IMR-90 (cell line): ENCODE measurements around the gene DDA1. TPM values are rescaled to one million over a fixed set of nuclear protein-coding genes. Genes with fewer than 3 reads are reported as not detected.

Source experiments
- ATAC-seq: fragments of 200-7000 bp; cut with Tn5 transposase; 2 replicates; pipeline ENCODE4 v1.9.1; 2020; ENCODE audit warnings: low read depth, mild to moderate bottlenecking, moderate library complexity
- BruUV-seq: library from RNA; stranded (reverse); fragments of 400-500 nt; replicated peaks from 2 replicates; lab custom pipeline; 2021; lab: Mats Ljungman, UMichigan
- CTCF ChIA-PET: fragments of 300-600 bp; formaldehyde crosslinking; extraction: SDS; loops from one replicate; lab custom pipeline; 2021; ENCODE audit warnings: antibody characterized with exemption; lab: Yijun Ruan, JAX
- POLR2A ChIA-PET: fragments of 300-600 bp; sonication (Branson Sonifier 250); formaldehyde crosslinking; loops from one replicate; lab custom pipeline; 2022; ENCODE audit warnings: antibody characterized with exemption; ENCODE audit not compliant: unreplicated experiment; lab: Charles Lee
- DNase-seq: peaks from one replicate; pipeline ENCODE4 v3.0.0; 2013
- H2AFZ ChIP-seq: replicated peaks from 2 replicates; pipeline ENCODE3; 2013; ENCODE audit warnings: low read length, mild to moderate bottlenecking; ENCODE audit not compliant: poor library complexity
- H2AK5ac ChIP-seq: 2 replicates; pipeline ENCODE4 v1.6.1; 2013; ENCODE audit warnings: low read depth, low read length, inconsistent platforms
- H2AK9ac ChIP-seq: replicated peaks from 2 replicates; pipeline ENCODE3; 2013; ENCODE audit warnings: mild to moderate bottlenecking, low read depth, low read length, moderate library complexity; ENCODE audit not compliant: poor library complexity
- H2BK120ac ChIP-seq: 2 replicates; pipeline ENCODE4 v1.6.1; 2013; ENCODE audit warnings: low read depth, low read length, inconsistent platforms
- H2BK15ac ChIP-seq: 3 replicates; pipeline ENCODE4 v1.6.1; 2013; ENCODE audit warnings: low read depth, low read length, inconsistent platforms
- H2BK20ac ChIP-seq: 2 replicates; pipeline ENCODE4 v1.6.1; 2013; ENCODE audit warnings: low read depth, mild to moderate bottlenecking, inconsistent platforms, low read length, moderate library complexity
- H2BK5ac ChIP-seq: 2 replicates; pipeline ENCODE4 v1.6.1; 2013; ENCODE audit warnings: mild to moderate bottlenecking, low read depth, low read length, inconsistent platforms; ENCODE audit not compliant: poor library complexity, severe bottlenecking
- H3K14ac ChIP-seq: replicated peaks from 2 replicates; pipeline ENCODE4 v1.6.1; 2013; ENCODE audit warnings: low read depth, low read length, inconsistent platforms
- H3K18ac ChIP-seq: 2 replicates; pipeline ENCODE4 v1.6.1; 2013; ENCODE audit warnings: low read depth, low read length, control low read depth
- H3K23ac ChIP-seq: 2 replicates; pipeline ENCODE4 v1.6.1; 2013; ENCODE audit warnings: low read depth, low read length, inconsistent platforms
- H3K27ac ChIP-seq: 2 replicates; pipeline ENCODE4 v1.5.1; 2013; ENCODE audit warnings: mild to moderate bottlenecking, control low read depth, low read length; ENCODE audit not compliant: insufficient read depth
- H3K27me3 ChIP-seq: 2 replicates; pipeline ENCODE4 v1.6.1; 2013; ENCODE audit warnings: low read length; ENCODE audit not compliant: control insufficient read depth, insufficient read depth
- H3K36me3 ChIP-seq: 2 replicates; pipeline ENCODE4 v1.6.1; 2013; ENCODE audit warnings: low read length, mixed read lengths; ENCODE audit not compliant: control insufficient read depth, insufficient read depth
- H3K4ac ChIP-seq: 2 replicates; pipeline ENCODE4 v1.6.1; 2013; ENCODE audit warnings: low read depth, low read length, inconsistent platforms
- H3K4me1 ChIP-seq: 2 replicates; pipeline ENCODE4 v1.6.1; 2013; ENCODE audit warnings: low read length, mixed read lengths; ENCODE audit not compliant: control insufficient read depth, insufficient read depth
- H3K4me2 ChIP-seq: 2 replicates; pipeline ENCODE4 v1.6.1; 2013; ENCODE audit warnings: low read depth, mild to moderate bottlenecking, control low read depth, low read length, moderate library complexity
- H3K4me3 ChIP-seq: 2 replicates; pipeline ENCODE4 v1.5.1; 2013; ENCODE audit warnings: low read depth, mild to moderate bottlenecking, control low read depth, low read length, moderate library complexity; ENCODE audit not compliant: insufficient read depth
- H3K56ac ChIP-seq: 2 replicates; pipeline ENCODE4 v1.6.1; 2013; ENCODE audit warnings: low read length, inconsistent platforms; ENCODE audit not compliant: insufficient read depth; ENCODE audit errors: extremely low read depth
- H3K79me1 ChIP-seq, 2 experiments: 2 replicates each; pipeline ENCODE4 v1.6.1; 2013; ENCODE audit warnings: low read length in 2 of 2, inconsistent platforms in 1 of 2, low read depth in 1 of 2
- H3K9ac ChIP-seq: 2 replicates; pipeline ENCODE4 v1.6.1; 2013; ENCODE audit warnings: low read depth, low read length, control low read depth
- H3K9me1 ChIP-seq: 2 replicates; pipeline ENCODE4 v1.6.1; 2013; ENCODE audit warnings: low read length, inconsistent platforms; ENCODE audit not compliant: insufficient read depth
- H3K9me3 ChIP-seq: 2 replicates; pipeline ENCODE4 v1.6.1; 2013; ENCODE audit warnings: low read length; ENCODE audit not compliant: control insufficient read depth, insufficient read depth
- H4K20me1 ChIP-seq: 2 replicates; pipeline ENCODE4 v1.6.1; 2013; ENCODE audit warnings: low read length, inconsistent platforms; ENCODE audit not compliant: insufficient read depth
- H4K5ac ChIP-seq: 2 replicates; pipeline ENCODE4 v1.6.1; 2013; ENCODE audit warnings: mild to moderate bottlenecking, low read depth, low read length, control low read depth
- H4K8ac ChIP-seq, 2 experiments: 2 replicates each; pipeline ENCODE4 v1.6.1; 2013; ENCODE audit warnings: low read depth in 2 of 2, low read length in 2 of 2, control low read depth in 1 of 2, inconsistent platforms in 1 of 2
- H4K91ac ChIP-seq: 2 replicates; pipeline ENCODE4 v1.6.1; 2013; ENCODE audit warnings: low read depth, low read length, inconsistent platforms; ENCODE audit not compliant: insufficient read depth
- BHLHE40 ChIP-seq: fragments of 150-350 bp; IDR thresholded peaks from 2 replicates; pipeline ENCODE4 v1.6.1; 2016; ENCODE audit warnings: mild to moderate bottlenecking, low read depth, low read length
- CHD1 ChIP-seq: IDR thresholded peaks from 2 replicates; pipeline ENCODE4 v1.6.1; 2012; ENCODE audit warnings: low read depth, low read length, improper control_type of control experiment
- FOS ChIP-seq: fragments of 150-350 bp; IDR thresholded peaks from 2 replicates; pipeline ENCODE4 v1.6.1; 2016; ENCODE audit warnings: low read depth, low read length
- MAFK ChIP-seq: IDR thresholded peaks from 2 replicates; pipeline ENCODE4 v1.6.1; 2012; ENCODE audit warnings: low read depth, low read length, improper control_type of control experiment
- MAZ ChIP-seq: IDR thresholded peaks from 2 replicates; pipeline ENCODE4 v1.6.1; 2012; ENCODE audit warnings: low read depth, mild to moderate bottlenecking, low read length, improper control_type of control experiment, moderate library complexity, borderline replicate concordance
- MXI1 ChIP-seq: IDR thresholded peaks from 2 replicates; pipeline ENCODE4 v1.6.1; 2012; ENCODE audit warnings: low read depth, mild to moderate bottlenecking, low read length, moderate library complexity, borderline replicate concordance
- POLR2A ChIP-seq: IDR thresholded peaks from 2 replicates; pipeline ENCODE4 v1.6.1; 2012; ENCODE audit warnings: mild to moderate bottlenecking, low read depth, low read length
- RAD21 ChIP-seq: IDR thresholded peaks from 2 replicates; pipeline ENCODE4 v1.6.1; 2012; ENCODE audit warnings: low read length, improper control_type of control experiment
- RCOR1 ChIP-seq: IDR thresholded peaks from 2 replicates; pipeline ENCODE4 v1.6.1; 2012; ENCODE audit warnings: mild to moderate bottlenecking, low read length, improper control_type of control experiment; ENCODE audit not compliant: insufficient replicate concordance
- RFX5 ChIP-seq: IDR thresholded peaks from 2 replicates; pipeline ENCODE4 v1.8.0; 2012; ENCODE audit warnings: low read depth, mild to moderate bottlenecking, low read length, moderate library complexity
- SMC3 ChIP-seq: fragments of 150-350 bp; IDR thresholded peaks from 2 replicates; pipeline ENCODE4 v1.6.1; 2016; ENCODE audit warnings: low read depth, mild to moderate bottlenecking, antibody characterized with exemption, low read length, moderate library complexity
- USF2 ChIP-seq: fragments of 150-350 bp; IDR thresholded peaks from 2 replicates; pipeline ENCODE4 v1.6.1; 2017; ENCODE audit warnings: mild to moderate bottlenecking, antibody characterized with exemption, low read length, low read depth
- WGBS, 2 experiments: methylation state at CpG; one replicate each; pipeline versions ENCODE4 v1.1.5 to v1.1.7; 2013; ENCODE audit warnings: missing lambda C conversion rate in 2 of 2; ENCODE audit not compliant: insufficient read length in 1 of 2; ENCODE audit errors: extremely low coverage in 2 of 2; 5-methylcytosine and 5-hydroxymethylcytosine counted together
- dilution Hi-C: fragments of 300-500 bp; cut with HindIII; formaldehyde crosslinking; loops from one replicate; pipeline ENCODE4 v1.14.3; 2018; ENCODE audit warnings: low sequenced_read_pairs; ENCODE audit not compliant: unreplicated experiment
- in situ Hi-C: fragments of 300-500 bp; cut with MboI; formaldehyde crosslinking; loops from 3 replicates; pipeline ENCODE4 v1.14.3; 2019; ENCODE audit warnings: low sequenced_read_pairs, inconsistent platforms, mixed read lengths
- intact Hi-C: fragments of 100-400 bp; cut with micrococcal nuclease; formaldehyde crosslinking; loops from 2 replicates; pipeline ENCODE4 v1.10.0; 2022
- polyA plus RNA-seq, 3 experiments: library from polyadenylated mRNA; depleted of rRNA; stranded (reverse); fragments of >200 nt; gene quantifications; 2 replicates each; pipeline ENCODE4 v1.2.3, GENCODE V29; 2012; ENCODE audit warnings: low replicate concordance in 1 of 3
- total RNA-seq: library from RNA; depleted of rRNA; stranded (reverse); fragments of >200 nt; gene quantifications from 2 replicates; pipeline ENCODE4 v1.2.3, GENCODE V29; 2012

The DDA1 gene
- total and polyA plus RNA-seq, 2 of the 4 experiments (the other 2 are of a cell fraction) = 33.7 to 87.2 TPM

- Histone ChIP-seq H2AK9ac (peak within 1 kb of the TSS; percentile 94), H3K4ac (peak within 1 kb of the TSS; percentile 71), H3K27ac (peak within 1 kb of the TSS; percentile 68), H2BK20ac (no peak within 1 kb of the TSS), H3K36me3 (peaks cover 12% of the 10 kb centered on the region; the same call in 1 of the 2 replicates), H3K9me3 (no peaks in the 10 kb centered on the region), H3K4me2 (peak within 1 kb of the TSS; percentile 92), H3K56ac (peak within 1 kb of the TSS; percentile 75; the same call in 1 of the 2 replicates), H3K4me1 (no peaks in the 10 kb centered on the region; the same call in 1 of the 2 replicates), H3K18ac (no peak within 1 kb of the TSS), H3K14ac (peak within 1 kb of the TSS; percentile 81), H4K91ac (peak within 1 kb of the TSS; percentile 48), H4K8ac (peak within 1 kb of the TSS; percentile 68 to 81), H3K27me3 (no peaks in the 10 kb centered on the region), H4K20me1 (no peaks in the 10 kb centered on the region), H4K5ac (peak within 1 kb of the TSS; percentile 65), H2BK120ac (no peak within 1 kb of the TSS), H3K9me1 (no peaks in the 10 kb centered on the region), H2BK15ac (no peak within 1 kb of the TSS), H3K79me1 (peaks cover 0 to 23% of the 10 kb centered on the region in 2 experiments; a peak in 2 of 4 replicates), H3K4me3 (peak within 1 kb of the TSS; percentile 69), H2AFZ (peak within 1 kb of the TSS; percentile 88), H2BK5ac (peak within 1 kb of the TSS; percentile 41), H3K9ac (peak within 1 kb of the TSS; percentile 85), H2AK5ac (peak within 1 kb of the TSS; percentile 54), H3K23ac (peak within 1 kb of the TSS; percentile 78; the same call in 1 of the 2 replicates)
- DNase-seq = peak; percentile 100
- CTCF ChIA-PET = interaction anchor here (0.5 to 0.9 kb wide), 2 partner anchors 13 to 32 kb away, joined by 3 read pairs; no protein-coding TSS in a partner anchor
- POLR2A ChIA-PET = interaction anchor here (0.7 kb wide), 1 partner anchor 52 kb away, joined by 4 read pairs; the partner anchor contains the start of gene USE1
- no peak for TF ChIP-seq CHD1
- TF ChIP-seq USF2 = peak; percentile 40; the same call in 1 of the 2 replicates
- TF ChIP-seq RFX5 = 0 out of 2 replicates have a peak, but pooled peaks have one; percentile 14
- TF ChIP-seq FOS = peak; percentile 84; the same call in 1 of the 2 replicates
- TF ChIP-seq RCOR1 = no peak
- peak; percentile 51; the same call in 1 of the 2 replicates for TF ChIP-seq POLR2A
- TF ChIP-seq MAZ = peak; percentile 58; the same call in 1 of the 2 replicates
- TF ChIP-seq MXI1 = peak; percentile 56; the same call in 1 of the 2 replicates
- TF ChIP-seq MAFK = peak; percentile 10; the same call in 1 of the 2 replicates
- TF ChIP-seq SMC3 = no peak
- 0 out of 2 replicates have a peak, but pooled peaks have one; percentile 11 for TF ChIP-seq BHLHE40
- no peak for TF ChIP-seq RAD21
- dilution Hi-C loops (no loop called here), in situ Hi-C loops (no loop called here), intact Hi-C loops (loop anchor here (1.0 kb wide), 1 partner anchor 38 kb away; the partner anchor contains the start of gene MRPL34)
- 0% methylated on average over 7 of the region's 27 CpGs; no CpG with 5 or more reads in 1 of the 2 experiments for WGBS, 2 experiments
- peak; percentile 99 for ATAC-seq
- no TSS peak for BruUV-seq
Measured at GRCh38 chr19:17266975-17267788, 42.2 kb upstream of the DDA1 start, which contains the start of gene BABAM1. TSS of gene BABAM1 (plus strand) at chr19:17267443. CDS start at chr19:17268807, 1,364 bp downstream.
